Activated CD4-positive, alpha-beta T cell treated with anti-CD3 and anti-CD28 coated beads for 24 hours (primary cell): ENCODE results near the gene DOCK9.

Experiments used
- DNase-seq, 2 donors: peaks; one replicate each; pipeline ENCODE4 v3.0.0-alpha.2; 2020; ENCODE audit warnings: low read depth in 2 of 2

DOCK9 gene

DNA sequence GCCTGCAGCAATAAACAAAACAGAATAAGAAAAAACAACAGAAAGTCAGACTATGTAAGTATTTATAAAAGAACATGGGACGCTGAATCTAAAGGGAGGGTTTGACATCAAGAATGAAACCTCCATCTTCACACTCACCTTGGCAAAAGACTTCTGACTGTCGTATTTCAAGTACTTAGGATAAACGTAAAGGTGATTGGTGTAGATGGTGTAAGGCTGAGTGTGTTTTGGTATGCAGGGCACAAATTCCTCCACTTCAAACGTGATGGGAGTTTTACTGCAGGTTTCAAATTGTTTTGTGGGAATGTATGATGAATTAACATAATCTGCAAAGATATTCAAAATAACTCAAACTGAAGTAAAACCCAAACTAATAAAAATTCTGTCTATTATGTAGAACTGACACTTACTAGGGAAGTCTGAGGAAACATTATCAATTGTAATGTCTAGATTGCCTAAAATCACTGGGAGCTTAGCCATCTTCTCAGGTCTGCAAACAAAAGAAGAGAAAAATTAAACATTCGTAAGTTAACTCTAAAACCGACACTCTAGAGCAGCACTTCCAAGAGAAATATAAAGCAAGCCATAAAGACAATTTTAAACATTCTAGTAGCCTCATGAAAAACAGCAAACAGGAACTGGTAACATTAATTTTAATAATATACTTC, 89.5 kb downstream of the DOCK9 start:
- no peak for DNase-seq

DNA sequence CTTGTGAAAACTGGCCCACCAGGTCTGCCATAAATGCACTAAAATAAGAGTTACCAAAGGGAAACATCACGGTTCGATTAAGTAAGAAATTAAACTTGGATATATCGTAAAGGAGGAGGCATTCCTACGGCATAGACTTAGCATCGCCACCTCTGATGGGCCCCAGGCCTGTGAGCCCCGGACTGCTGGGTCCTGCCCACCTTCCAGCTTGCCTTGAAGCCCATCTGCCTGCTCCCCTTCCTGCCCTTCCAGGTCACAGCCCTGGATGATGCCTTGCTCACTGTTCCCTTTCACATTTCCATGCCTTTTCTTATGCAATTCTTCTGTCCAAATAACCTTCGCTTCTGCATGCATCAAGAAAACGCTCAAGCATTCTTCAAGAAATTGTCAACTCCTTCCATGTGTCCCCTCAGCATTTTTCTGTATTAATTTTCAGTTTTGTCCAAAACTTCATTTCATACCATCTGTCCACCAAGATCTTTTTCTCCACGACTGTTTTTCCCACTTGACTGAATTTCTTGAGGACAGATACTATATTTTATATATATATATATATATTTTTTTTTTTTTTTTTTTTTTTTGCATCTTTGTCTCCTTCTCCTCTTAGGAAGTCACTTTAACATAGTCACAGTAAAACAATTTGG, 91.2 kb downstream of the DOCK9 start:
- no peak for DNase-seq

DNA sequence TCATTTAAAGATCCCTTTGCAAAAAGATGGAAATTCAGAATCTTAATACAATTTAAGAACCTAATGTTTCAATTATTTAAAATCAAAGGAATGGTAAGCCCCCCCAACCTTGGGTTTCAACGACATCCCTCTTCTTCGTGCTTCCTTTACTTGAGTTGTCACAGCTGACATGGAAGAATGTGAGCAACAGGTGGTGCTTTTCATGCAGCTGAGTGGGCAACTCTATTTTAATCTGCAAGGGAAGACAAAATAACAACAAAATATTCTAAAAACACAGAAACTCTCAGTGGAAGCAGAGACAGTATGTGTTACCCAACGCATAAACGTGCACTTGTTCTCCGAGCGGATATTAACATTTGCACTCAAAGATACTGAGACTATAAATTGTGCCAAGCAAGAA, 92.3 kb downstream of the DOCK9 start:
- DNase-seq = no peak

DNA sequence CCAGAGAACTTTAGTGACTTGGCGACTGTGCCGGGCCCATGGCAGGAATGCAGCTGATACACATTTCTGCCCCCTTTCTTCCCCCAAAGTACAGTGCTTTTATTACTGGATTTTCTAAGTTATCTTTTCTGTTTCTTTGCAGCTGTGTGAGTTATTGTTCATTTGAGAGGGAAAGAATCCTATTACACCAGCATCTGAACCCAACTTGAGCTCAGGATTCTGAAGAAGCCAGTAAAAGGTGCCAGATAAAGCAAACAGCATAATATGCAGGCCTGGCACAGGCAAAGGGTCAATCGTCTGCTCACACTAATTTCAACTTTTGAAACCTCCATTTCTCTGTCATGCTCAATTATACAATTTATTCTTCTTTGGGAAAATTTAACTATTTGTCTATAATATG, 93.9 kb downstream of the DOCK9 start:
- no peak for DNase-seq

DNA sequence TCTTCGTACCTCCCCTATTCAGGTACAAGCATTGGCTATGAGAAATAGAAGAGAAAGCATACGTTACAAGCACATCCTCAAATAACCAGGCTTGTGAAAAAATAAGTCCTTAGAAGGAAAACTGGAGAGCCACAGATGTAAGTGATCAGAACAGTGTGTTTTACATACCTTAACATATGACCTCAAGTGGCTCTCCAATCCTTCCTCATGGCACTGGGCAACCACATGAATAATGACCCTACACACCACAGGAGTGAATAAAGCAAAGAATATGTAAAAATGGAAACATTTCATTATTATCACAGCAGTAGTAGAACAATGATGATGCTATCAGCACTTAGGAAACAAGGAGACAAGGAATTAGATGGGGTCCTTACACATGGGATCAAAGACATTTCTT, 96.5 kb downstream of the DOCK9 start:
- DNase-seq = no peak

DNA sequence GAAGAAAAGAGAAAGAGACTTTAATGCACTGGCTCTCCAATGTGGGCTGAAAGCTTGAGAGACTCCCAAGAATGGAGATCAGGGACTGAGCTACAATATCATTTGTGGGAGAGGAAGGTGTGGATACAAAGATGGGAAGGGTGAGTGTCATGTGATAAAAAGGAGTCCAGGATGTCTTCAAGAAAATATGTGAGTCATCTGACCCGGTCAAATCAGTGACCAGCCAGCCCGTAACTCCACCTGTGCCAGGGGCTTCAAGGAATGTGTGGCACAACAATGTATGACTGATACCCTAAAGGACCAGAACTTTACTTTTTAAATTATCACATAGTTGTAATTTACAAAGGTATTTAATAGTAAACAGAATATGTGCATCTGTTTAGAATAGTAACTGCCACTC, 97.2 kb downstream of the DOCK9 start:
- no peak for DNase-seq

DNA sequence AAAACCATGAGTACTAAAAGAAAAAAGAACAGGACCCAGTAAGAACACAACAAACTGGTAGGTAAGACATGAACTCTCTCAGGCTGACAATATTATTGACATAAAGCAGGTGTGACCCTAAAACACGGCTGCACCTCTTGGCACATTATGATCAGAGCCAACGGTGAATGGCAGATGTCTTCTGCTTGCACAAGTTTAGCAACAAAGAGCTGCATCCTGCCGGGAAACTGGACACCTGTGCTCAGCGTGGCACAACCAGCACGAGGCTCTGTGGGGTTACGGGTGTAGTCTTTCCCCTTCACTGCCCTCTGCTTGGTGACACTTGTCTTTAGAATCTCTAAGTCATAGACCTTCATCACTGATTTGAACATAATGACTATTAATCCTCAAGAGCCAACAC, 97.9 kb downstream of the DOCK9 start:
- no peak for DNase-seq

DNA sequence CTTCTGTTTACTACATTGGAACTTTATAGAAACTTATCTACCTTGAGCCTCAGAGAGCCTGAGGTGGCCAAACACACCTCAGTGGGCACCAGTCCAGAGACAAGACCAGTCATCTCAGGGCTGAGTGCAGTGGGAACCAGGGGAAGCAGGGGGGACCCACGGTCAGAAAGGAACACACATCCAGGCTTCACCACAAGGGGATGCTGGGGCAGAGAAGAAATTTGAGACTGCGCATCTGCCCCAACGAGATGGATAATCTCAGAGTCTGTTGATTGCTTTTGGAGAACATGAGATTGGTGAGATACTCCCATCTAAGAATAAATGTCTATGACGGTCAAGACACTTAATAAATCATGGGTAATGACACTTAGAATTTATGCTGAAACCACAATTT, 98.7 kb downstream of the DOCK9 start:
- no peak for DNase-seq

DNA sequence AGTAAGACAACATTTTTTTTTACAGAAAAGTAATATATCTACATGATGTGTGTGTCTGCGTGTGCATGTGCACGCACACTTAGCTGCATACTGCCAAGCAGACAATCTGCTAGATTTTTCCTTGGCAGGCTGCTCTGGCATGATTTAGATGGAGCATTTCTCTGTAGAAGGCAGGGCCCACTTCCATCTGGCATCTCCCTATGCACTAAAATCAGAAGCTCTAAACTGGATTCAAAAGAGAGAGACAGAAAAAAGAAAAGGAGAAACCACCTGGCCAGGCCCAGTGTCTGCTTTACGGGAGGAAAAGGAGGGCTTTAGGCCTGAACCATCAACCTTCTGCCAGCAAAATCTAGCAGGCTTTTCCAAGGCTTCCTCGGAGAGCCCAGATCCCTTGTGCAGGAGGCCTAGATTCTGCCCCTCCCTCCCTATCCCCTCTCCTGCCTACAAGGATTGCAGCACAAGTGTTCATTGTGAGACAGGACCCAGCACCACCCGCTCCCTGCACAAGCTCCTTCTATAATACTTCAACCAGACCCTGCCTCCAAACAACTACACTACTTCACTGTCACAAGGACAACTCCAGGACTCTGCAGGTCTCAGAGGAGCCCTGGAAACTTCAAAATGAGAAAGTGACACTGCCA, 99.3 kb downstream of the DOCK9 start:
- DNase-seq = no peak

DNA sequence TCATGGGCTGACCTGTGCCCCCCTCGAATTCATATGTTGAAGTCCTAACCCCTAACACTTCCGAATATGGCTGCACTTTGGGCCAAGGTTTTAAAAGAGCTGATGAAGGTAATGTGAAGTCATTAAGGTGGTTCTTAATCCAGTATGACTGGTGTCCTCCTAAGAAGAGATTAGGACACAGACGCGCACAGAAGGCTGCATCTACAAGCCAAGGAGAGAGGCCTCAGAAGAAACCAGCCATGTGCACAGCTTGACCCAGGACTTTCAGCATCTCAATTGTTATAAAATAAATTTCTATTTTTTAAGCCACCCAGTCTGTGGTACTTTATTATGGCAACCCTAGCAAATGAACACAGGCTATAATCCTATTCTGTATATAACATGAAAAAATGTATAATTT, 99.9 kb downstream of the DOCK9 start:
- DNase-seq = no peak

DNA sequence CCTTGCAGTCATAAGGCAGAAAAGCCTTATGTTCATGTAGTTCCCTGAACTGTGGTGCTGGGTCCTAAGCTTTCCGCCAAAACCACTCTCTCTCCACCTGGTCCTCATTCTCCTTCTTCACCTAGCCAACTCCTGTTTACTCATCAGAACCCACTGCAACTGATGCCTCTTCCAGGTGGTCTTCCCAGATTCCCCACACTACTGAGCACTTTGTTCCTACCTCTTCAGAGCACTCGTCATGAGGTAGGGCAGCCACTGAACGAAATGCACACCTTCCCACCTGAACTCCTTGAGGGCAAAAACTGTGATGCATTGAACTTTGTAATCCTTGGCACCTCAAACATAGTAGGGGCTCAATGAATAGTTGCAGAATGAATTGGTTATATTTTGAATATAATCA, 100.4 kb downstream of the DOCK9 start:
- DNase-seq = no peak

DNA sequence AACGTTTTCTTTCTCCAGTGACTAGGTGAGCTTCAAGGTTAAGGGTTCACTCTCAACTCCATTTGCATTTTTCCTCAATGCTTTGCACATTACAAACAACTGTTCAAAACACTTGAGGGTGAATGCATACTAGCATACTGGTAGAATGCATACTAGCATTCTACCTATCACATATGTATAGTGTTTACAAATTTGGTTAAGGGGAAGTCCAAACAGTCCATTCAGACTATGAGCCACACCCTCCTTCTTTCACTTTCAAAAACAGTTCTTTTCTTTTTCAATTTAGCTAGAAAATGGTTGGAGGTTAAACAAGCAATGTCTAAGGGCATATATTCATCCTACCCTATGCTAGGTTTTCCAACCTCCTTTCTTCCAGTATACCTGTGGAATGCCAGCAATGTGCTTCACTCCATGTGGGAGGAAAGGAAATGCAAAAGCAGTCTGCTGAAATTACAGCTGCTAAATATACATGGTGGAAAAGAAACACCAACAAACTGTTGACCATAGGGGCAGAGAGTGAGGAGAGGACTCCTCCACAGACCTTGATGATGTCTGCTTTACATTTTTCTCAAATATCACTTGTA, 102.6 kb downstream of the DOCK9 start:
- no peak for DNase-seq

DNA sequence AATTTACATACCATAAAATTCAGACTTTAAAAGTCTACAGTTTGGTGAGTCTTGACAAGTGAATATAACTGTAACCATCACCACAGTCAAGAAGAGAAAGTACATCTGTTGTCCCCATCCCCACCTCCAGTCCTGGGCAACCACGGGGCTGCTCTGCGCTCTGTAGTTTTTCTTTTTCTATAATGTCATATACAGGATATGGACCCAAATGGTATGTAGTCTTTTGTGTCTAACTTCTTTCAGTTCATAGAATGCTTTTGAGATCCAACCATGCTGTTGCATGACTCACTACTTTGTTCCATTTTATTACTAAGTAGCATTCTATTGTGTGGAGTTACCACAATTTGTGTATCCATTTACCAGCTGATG, 103.9 kb downstream of the DOCK9 start:
- DNase-seq = no peak

DNA sequence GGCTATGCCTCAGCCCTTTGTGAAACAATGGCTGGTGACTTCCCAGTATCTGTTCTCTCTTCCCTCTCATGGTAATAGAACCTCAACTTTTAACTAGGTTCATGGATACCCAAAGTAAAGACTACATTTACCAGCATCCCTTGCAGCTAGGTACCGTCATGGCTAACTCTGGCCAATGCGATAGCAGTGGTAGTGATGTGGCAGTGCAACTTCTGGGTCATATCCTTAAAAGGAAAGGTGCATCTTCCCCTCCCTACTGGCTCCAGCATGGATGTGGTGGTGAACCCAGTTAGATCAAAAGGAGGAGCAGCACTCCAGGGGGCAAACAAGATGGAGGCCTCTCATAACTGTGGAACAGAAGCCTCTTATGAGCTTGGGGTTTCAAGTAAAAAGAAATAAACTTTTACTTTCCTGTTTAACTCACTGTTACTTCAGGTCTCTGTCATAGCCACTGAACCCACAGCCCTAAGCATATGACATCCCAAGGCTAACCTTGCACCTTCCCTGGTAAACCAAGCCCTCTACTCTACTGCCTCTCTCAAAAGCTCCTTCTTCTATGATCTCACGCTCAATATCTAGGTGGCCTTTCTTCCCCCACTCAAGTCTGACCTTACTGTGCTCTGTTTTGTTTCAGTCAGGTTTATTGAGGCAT, 104.4 kb downstream of the DOCK9 start:
- DNase-seq = no peak

DNA sequence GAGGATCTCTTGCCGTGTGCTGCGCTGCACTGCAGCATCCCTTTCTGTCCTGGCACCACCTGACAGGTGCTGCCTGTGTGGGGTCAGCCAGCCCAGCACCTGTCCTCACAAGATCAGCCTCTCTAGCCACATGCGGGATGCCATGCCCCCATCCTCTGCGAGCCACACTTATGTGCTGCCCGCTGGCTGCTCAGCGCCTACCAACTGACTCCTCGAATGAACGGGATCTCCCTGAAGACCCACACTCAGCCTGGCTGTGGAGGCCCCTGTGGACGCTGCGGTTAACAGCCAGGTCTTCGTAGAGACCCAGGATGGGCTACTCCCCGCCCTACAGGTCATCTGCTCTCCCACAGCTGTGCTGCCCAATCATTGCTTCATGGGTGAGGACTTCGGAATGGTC, 106.1 kb downstream of the DOCK9 start:
- no peak for DNase-seq

DNA sequence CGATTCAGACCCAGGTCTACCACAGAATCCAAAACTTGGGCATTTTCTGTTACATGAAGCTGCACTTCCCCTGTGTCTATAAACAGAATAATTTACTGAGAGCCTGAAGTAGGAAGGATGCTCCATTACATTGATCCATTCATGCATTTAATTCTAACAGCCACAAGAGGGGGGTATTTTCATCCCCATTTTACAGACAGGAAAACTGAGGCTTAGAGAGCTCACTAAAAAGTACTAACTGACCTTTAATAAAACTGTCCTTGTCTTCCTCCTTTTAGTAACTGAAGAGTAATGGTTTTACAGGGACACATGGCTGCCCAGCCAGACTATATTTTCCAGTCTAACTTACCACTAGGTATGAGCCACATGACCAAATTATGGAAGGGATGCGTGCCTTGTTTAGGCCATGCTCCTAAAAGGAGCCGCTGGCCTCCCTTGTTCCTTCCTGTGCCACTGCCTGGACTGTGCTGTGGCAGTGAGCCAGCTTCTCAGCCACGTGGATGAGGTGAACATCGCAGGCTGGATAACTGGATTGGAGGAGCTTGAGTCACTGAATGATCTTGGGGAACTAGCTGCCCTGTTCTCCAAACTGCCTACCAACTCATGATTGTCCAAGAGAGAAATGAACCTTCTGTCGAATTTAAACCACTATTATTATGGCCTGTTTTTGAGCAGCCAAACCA, 108.3 kb downstream of the DOCK9 start:
- DNase-seq = no peak

DNA sequence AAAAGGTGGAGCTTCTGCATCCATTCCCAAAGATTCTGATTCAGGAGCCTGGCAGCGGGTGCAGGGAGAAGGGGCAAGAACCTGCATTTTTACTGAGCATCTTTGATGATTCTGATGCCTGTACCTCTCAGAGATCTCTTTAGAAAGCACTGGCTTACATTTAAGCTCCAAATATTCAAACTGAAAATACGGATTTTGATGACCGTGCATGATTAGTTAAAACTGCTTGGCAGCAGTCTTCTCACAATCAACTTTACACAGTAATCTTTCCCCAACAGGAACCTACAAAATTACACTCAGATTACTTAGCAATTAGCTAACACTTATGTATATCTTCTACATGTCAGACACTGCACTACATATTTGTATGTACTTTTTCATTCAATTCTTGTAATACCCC, 108.9 kb downstream of the DOCK9 start:
- DNase-seq = no peak

DNA sequence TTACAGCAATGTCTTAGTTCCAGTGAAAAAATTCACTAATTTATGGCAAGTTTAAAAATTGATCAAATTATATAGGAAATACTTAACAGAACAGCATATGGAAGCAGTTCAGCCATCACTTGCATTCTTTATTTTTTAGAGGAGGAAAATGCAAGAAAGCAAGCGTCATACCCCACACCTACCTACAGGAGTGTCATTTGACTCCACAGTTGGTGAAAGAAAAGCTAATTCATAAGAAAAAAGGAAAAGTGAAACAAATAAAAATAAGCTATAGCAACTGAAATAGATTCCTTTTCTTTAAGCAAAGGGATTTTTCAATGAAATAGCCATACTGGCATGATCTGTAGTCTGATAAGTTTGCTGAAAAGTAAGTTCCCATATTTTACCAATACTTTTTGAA, 111.0 kb downstream of the DOCK9 start:
- DNase-seq = no peak

DNA sequence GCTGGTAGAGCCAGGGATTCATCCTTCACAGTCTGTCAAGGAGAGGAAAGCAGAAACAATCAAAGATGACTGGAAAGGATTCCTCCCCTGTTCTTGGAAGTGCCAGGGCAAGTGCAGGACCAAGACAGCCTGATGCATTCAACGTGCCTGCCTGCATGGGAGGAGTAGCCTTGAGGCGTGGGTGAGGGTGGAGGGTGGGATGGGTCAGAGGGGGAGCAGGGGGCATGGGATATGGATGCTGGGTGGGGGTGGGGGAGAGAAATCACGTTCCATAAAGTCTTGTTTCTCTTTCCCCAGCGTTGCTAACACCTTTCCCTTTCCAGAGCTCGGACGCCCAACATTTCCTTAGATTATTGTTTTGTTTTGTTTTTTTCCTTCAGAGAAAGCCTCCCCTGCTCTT, 117.4 kb downstream of the DOCK9 start:
- no peak for DNase-seq

DNA sequence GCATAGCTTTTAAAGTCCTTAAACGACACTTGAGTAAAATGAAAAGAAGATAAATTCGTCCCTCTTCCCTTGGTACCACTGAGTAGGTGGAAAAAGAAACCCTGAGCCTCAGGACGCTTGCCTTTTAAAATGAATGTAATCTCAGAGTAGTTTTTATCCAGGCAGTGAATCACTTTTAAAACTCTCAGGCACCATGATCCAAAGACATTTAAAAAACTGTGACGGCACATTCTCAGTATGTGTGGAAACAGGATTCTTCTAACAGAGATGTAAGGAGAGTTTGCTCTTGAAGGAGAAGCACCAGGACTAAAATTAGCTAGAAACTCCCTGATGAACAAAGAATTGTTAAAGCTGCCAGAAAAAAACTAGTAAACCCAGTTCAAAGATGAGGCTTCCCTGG, 119.7 kb downstream of the DOCK9 start:
- no peak for DNase-seq

DNA sequence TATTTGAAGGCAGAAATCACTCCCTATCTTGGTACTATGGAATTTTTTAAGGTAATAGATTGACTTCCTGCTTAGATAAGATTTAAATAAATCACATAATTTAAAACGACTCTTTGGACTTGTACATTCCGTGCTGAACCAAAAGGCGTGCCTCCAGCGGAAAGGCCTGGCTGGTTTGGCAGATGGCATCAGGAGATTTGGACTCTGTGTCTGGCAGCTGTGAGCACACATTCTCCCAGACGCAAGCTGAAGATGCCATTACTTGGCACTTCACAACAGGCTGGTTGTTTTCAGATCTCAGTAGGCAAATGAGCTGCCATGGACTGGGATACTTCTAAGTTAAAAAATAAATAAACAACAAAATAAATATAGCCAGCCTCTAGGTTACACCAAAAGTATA, 120.9 kb downstream of the DOCK9 start:
- DNase-seq = no peak

DNA sequence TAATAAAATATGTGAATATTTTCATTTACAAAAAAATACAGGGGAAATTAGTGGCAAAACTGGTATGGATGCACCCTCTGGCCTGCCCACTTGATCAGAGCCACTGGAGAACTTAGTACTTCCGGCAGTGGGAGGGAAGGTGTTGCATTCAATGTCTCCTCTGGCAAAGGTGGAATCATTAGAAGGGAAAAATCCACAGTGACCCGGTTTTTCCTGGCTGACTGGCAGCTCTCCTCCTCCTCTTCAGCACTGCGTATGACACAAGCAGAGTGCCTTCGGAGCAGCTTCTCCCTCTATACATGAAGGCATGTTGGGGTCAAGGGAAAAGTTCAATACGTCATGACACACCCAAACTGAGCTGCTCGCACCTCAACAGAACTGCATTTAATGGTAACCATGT, 123.4 kb downstream of the DOCK9 start:
- no peak for DNase-seq
